ENCODE data around the gene AIG1. TPM values are rescaled to one million over a fixed set of nuclear protein-coding genes. Genes with fewer than 3 reads are reported as not detected.
A peak's percentile ranks its signal among the peaks of the same experiment; 100 is the strongest.

AIG1 gene
- total and polyA plus RNA-seq, 2 of the 13 experiments (the other 11 are each of a cell fraction or from before 2014, with no cell fraction given): 115 to 197 TPM

GRCh38 chr6:143385636-143386035 is 324.9 kb downstream of the AIG1 start:
- no peak for FAIRE-seq
- 61% methylated on average over 2 of the region's 2 CpGs for WGBS (ENCODE audit: low lambda C conversion rate)
- H3K79me2 ChIP-seq (ENCODE audit: insufficient read depth, low read length): no peaks in the 10 kb centered on the region
- in situ Hi-C loops (cut with HindIII; ENCODE audit: extremely low pct_ligation_motif_present, low pct_unique_long_range_greater_than_20kb): no loop called here
- ChIA-PET CTCF (ENCODE audit: low intra/inter-chr PET ratio, low total read pairs) (no interaction called here), POLR2A (no interaction called here)
- H3K4me3 ChIP-seq (replicated peaks in 1 of 3; ENCODE audit: insufficient read depth in 1 of 3, low read depth in 2 of 3, low read length in 3 of 3): no peak overlapping the region
- BruUV-seq (replicated peaks): no TSS peak
- H3K36me3 ChIP-seq (replicated peaks in 1 of 2; ENCODE audit: control insufficient read depth in 1 of 2, insufficient read depth in 2 of 2, low read length in 2 of 2): no peaks in the 10 kb centered on the region
- H4K20me1 ChIP-seq (ENCODE audit: insufficient read depth, low read length): no peaks in the 10 kb centered on the region
- H3K4me1 ChIP-seq (ENCODE audit: insufficient read depth, low read length): peaks cover 3% of the 10 kb centered on the region
- H3K4me2 ChIP-seq (ENCODE audit: low read depth, low read length): no peak overlapping the region
- no peak for ATAC-seq
- DNase-seq (ENCODE audit: low spot score): no peak
- no peak overlapping the region for H2AFZ ChIP-seq (ENCODE audit: low read length)
- H3K27ac ChIP-seq (ENCODE audit: extremely low read length, insufficient read depth, low read length): no peak overlapping the region
- no peaks in the 10 kb centered on the region for H3K9me3 ChIP-seq (ENCODE audit: low read length)
- intact Hi-C loops (cut with micrococcal nuclease; ENCODE audit: unreplicated experiment): no loop called here
- no peaks in the 10 kb centered on the region; a peak in 1 of 5 replicates for H3K27me3 ChIP-seq (ENCODE audit: control insufficient read depth in 1 of 2, insufficient read depth in 2 of 2, low read length in 2 of 2)
- no peak overlapping the region for H3K9ac ChIP-seq (ENCODE audit: insufficient read depth, low read depth, low read length)
- TF ChIP-seq ATRX (CRISPR knock-in tag; IDR thresholded peaks at IDR 0.05; ENCODE audit: borderline replicate concordance): no peak
- peak; percentile 43; the same call in 1 of the 2 replicates for TF ChIP-seq ATF7 (IDR thresholded peaks at IDR 0.05)
- TF ChIP-seq ATF7 (CRISPR knock-in tag; IDR thresholded peaks at IDR 0.05): no peak

GRCh38 chr6:143390278-143390677 is 329.6 kb downstream of the AIG1 start:
- Histone ChIP-seq H4K20me1 (ENCODE audit: insufficient read depth, low read length) (no peaks in the 10 kb centered on the region), H3K27ac (ENCODE audit: extremely low read length, insufficient read depth, low read length) (no peak overlapping the region), H3K27me3 (ENCODE audit: control insufficient read depth in 1 of 2, insufficient read depth in 2 of 2, low read length in 2 of 2) (no peaks in the 10 kb centered on the region; a peak in 2 of 5 replicates), H3K9me3 (ENCODE audit: low read length) (no peaks in the 10 kb centered on the region), H3K4me1 (ENCODE audit: insufficient read depth, low read length) (peaks cover 13% of the 10 kb centered on the region), H3K4me3 (replicated peaks in 1 of 3; ENCODE audit: insufficient read depth in 1 of 3, low read depth in 2 of 3, low read length in 3 of 3) (no peak overlapping the region), H3K9ac (ENCODE audit: insufficient read depth, low read depth, low read length) (no peak overlapping the region), H3K4me2 (ENCODE audit: low read depth, low read length) (no peak overlapping the region), H3K36me3 (replicated peaks in 1 of 2; ENCODE audit: control insufficient read depth in 1 of 2, insufficient read depth in 2 of 2, low read length in 2 of 2) (no peaks in the 10 kb centered on the region), H3K79me2 (ENCODE audit: insufficient read depth, low read length) (no peaks in the 10 kb centered on the region), H2AFZ (ENCODE audit: low read length) (no peak overlapping the region)
- POLR2A ChIA-PET: no interaction called here
- in situ Hi-C loops (cut with HindIII; ENCODE audit: extremely low pct_ligation_motif_present, low pct_unique_long_range_greater_than_20kb): no loop called here
- CTCF ChIA-PET (ENCODE audit: low intra/inter-chr PET ratio, low total read pairs): no interaction called here
- no TSS peak for BruUV-seq (replicated peaks)
- 52% methylated on average over 3 of the region's 3 CpGs for WGBS (ENCODE audit: low lambda C conversion rate)
- DNase-seq (ENCODE audit: low spot score) (no peak), ATAC-seq (no peak), FAIRE-seq (no peak)
- intact Hi-C loops (cut with micrococcal nuclease; ENCODE audit: unreplicated experiment): loop anchor here (10.0 kb wide), 1 partner anchor 445 kb away; the partner anchor contains the start of gene HIVEP2
- TF ChIP-seq LBX2 (CRISPR knock-in tag; IDR thresholded peaks at IDR 0.05; ENCODE audit: borderline replicate concordance): no peak
- TF ChIP-seq NFAT5 (CRISPR knock-in tag; IDR thresholded peaks at IDR 0.05): no peak
- no peak for TF ChIP-seq TMF1 (CRISPR knock-in tag; IDR thresholded peaks at IDR 0.05; ENCODE audit: low read depth)
- TF ChIP-seq CREM (IDR thresholded peaks at IDR 0.05): no peak
- no peak for TF ChIP-seq CREM (CRISPR knock-in tag; IDR thresholded peaks at IDR 0.05)
- no peak for TF ChIP-seq ETS1 (CRISPR knock-in tag; IDR thresholded peaks at IDR 0.05)
- no peak for TF ChIP-seq KLF15 (CRISPR knock-in tag; IDR thresholded peaks at IDR 0.05; ENCODE audit: borderline replicate concordance)

Data from HepG2 (cell line).